Ovary (tissue), 3 donors: ENCODE results near the gene ROS1.
"Not testable (repeated sequence)": the region's sequence is repeated elsewhere in the genome, so short reads cannot be mapped to it uniquely, and the experiment has no call there.

Source experiments
- CTCF ChIP-seq, 3 donors: fragments of 450-650 bp in 2 of 3; fragments of 200-600 bp in 1 of 3; IDR thresholded peaks; one replicate each; pipeline versions ENCODE4 v1.5.1 to v1.8.0; 2016 to 2022; ENCODE audit warnings: antibody characterized with exemption in 3 of 3, mild to moderate bottlenecking in 1 of 3
- EP300 ChIP-seq: sonication (generic); formaldehyde crosslinking; IDR thresholded peaks from one replicate; pipeline ENCODE4 v1.6.1; 2017; ENCODE audit warnings: antibody characterized with exemption
- POLR2A ChIP-seq: fragments of 450-650 bp; IDR thresholded peaks from one replicate; pipeline ENCODE4 v1.6.1; 2017; ENCODE audit warnings: antibody characterized with exemption, mild to moderate bottlenecking, moderate library complexity
- donor health status: DM: no; HTN: no; CAD: no.

GRCh38 chr6:117468527-117468926, 42.8 kb upstream of the ROS1 start:
- TF ChIP-seq CTCF (IDR thresholded peaks at IDR 0.05); POLR2A; EP300: not testable (repeated sequence)
